GM19043 (cell line): ENCODE measurements around the gene MYOG.

ENCODE experiments used
- ATAC-seq: cut with Tn5 transposase; IDR thresholded peaks from one replicate; pipeline ENCODE4 v1.9.1; 2021; ENCODE audit warnings: low read depth; ENCODE audit not compliant: unreplicated experiment

The MYOG gene

GRCh38 chr1:203085528-203086406 is at the start of gene MYOG:
TSS of gene MYOG (minus strand) at chr1:203086012. CDS start at chr1:203085961, 51 bp downstream.
- no peak for ATAC-seq

GRCh38 chr1:203133970-203134725 is 48.3 kb upstream of the MYOG start:
- no peak for ATAC-seq

GRCh38 chr1:203131548-203132200 is 45.9 kb upstream of the MYOG start:
- ATAC-seq, result no peak

GRCh38 chr1:203130358-203130985 is 44.7 kb upstream of the MYOG start:
- ATAC-seq, result no peak

GRCh38 chr1:203129501-203130231 is 43.9 kb upstream of the MYOG start:
- no peak for ATAC-seq

GRCh38 chr1:203128716-203129500 is 43.1 kb upstream of the MYOG start:
- ATAC-seq, result no peak

- ATAC-seq, result no peak
These were observed 42.6 kb upstream of the MYOG start for GRCh38 chr1:203128431-203128715.

- no peak for ATAC-seq
These were observed 42.0 kb upstream of the MYOG start, which contains the start of gene ADORA1 for GRCh38 chr1:203127666-203128430. TSS of gene ADORA1 (plus strand) at chr1:203127726. CDS start at chr1:203128842, 1,116 bp downstream.

GRCh38 chr1:203126866-203127665 is 41.3 kb upstream of the MYOG start:
- ATAC-seq, result no peak

- no peak for ATAC-seq
These were observed 40.5 kb upstream of the MYOG start for GRCh38 chr1:203126151-203126865.

- ATAC-seq, result no peak
These were observed 38.9 kb upstream of the MYOG start for GRCh38 chr1:203124546-203125317.

- no peak for ATAC-seq
These were observed 38.2 kb upstream of the MYOG start for GRCh38 chr1:203124011-203124410.

- ATAC-seq, result no peak
These were observed 36.3 kb upstream of the MYOG start for GRCh38 chr1:203122159-203122558.

- ATAC-seq, result no peak
These were observed 35.6 kb upstream of the MYOG start for GRCh38 chr1:203121186-203122015.

GRCh38 chr1:203120325-203121153 is 34.7 kb upstream of the MYOG start:
- no peak for ATAC-seq
